Activated T-helper 1 cell treated with anti-CD3 and anti-CD28 coated beads, Interleukin-2, amount 50 U/mL, for 16 hours (primary cell): ENCODE measurements around the gene SOX15.
"Not testable (repeated sequence)": the region's sequence is repeated elsewhere in the genome, so short reads cannot be mapped to it uniquely, and the experiment has no call there.

Source experiments
- DNase-seq, 2 donors: peaks; one replicate each; pipeline ENCODE4 v3.0.0-alpha.2; 2020; ENCODE audit warnings: low read depth in 1 of 2, low spot score in 1 of 2

The SOX15 gene

GRCh38 chr17:7589891-7590691, at the start of gene SOX15:
Gene SOX15 (minus strand): TSS chr17:7590094. CDS start chr17:7589676, 418 bp downstream.
- no peak for DNase-seq

GRCh38 chr17:7636163-7636562, 46.3 kb upstream of the SOX15 start:
- DNase-seq: no peak

- DNase-seq: no peak
Observed at GRCh38 chr17:7634384-7634783, 44.5 kb upstream of the SOX15 start.

- no peak for DNase-seq
Observed at GRCh38 chr17:7633093-7633492, 43.2 kb upstream of the SOX15 start.

- DNase-seq: no peak
Observed at GRCh38 chr17:7632492-7632894, 42.6 kb upstream of the SOX15 start.

GRCh38 chr17:7631398-7632380, 41.8 kb upstream of the SOX15 start:
- no peak for DNase-seq

- DNase-seq: no peak
Observed at GRCh38 chr17:7629939-7630571, 40.2 kb upstream of the SOX15 start, which contains the start of gene SHBG. Gene SHBG (plus strand): TSS chr17:7630135. CDS start chr17:7630173, 38 bp downstream.

- peak; percentile 66 to 76 for DNase-seq
Observed at GRCh38 chr17:7627250-7628121, 37.6 kb upstream of the SOX15 start, which contains the start of gene SAT2. Gene SAT2 (minus strand): TSS chr17:7627821. CDS start chr17:7627635, 186 bp downstream.

GRCh38 chr17:7626956-7627249, 37.0 kb upstream of the SOX15 start:
- DNase-seq: no peak

- DNase-seq: no peak
Observed at GRCh38 chr17:7626307-7626706, 36.4 kb upstream of the SOX15 start.

- not testable (repeated sequence) for DNase-seq
Observed at GRCh38 chr17:7625749-7626148, 35.9 kb upstream of the SOX15 start.

GRCh38 chr17:7623661-7624060, 33.8 kb upstream of the SOX15 start:
- DNase-seq: no peak

- no peak for DNase-seq
Observed at GRCh38 chr17:7620835-7621234, 30.9 kb upstream of the SOX15 start.

- DNase-seq: no peak
Observed at GRCh38 chr17:7618608-7619007, 28.7 kb upstream of the SOX15 start.

GRCh38 chr17:7615265-7615747, 25.4 kb upstream of the SOX15 start:
- no peak for DNase-seq

GRCh38 chr17:7614425-7615264, 24.8 kb upstream of the SOX15 start, which contains the start of gene FXR2:
Gene FXR2 (minus strand): TSS chr17:7614897. CDS start chr17:7614532, 365 bp downstream.
- peak; percentile 97 to 98 for DNase-seq

GRCh38 chr17:7613769-7614424, 24.0 kb upstream of the SOX15 start:
- no peak for DNase-seq

GRCh38 chr17:7612294-7612640, 22.4 kb upstream of the SOX15 start:
- no peak for DNase-seq
